GM18873 (cell line): ENCODE results near the gene ZSWIM4.

ENCODE experiments used
- ATAC-seq: cut with Tn5 transposase; IDR thresholded peaks from one replicate; pipeline ENCODE4 v1.9.1; 2021; ENCODE audit warnings: mild to moderate bottlenecking, moderate library complexity, moderate number of reproducible peaks; ENCODE audit not compliant: unreplicated experiment, low FRiP score

The ZSWIM4 gene

DNA sequence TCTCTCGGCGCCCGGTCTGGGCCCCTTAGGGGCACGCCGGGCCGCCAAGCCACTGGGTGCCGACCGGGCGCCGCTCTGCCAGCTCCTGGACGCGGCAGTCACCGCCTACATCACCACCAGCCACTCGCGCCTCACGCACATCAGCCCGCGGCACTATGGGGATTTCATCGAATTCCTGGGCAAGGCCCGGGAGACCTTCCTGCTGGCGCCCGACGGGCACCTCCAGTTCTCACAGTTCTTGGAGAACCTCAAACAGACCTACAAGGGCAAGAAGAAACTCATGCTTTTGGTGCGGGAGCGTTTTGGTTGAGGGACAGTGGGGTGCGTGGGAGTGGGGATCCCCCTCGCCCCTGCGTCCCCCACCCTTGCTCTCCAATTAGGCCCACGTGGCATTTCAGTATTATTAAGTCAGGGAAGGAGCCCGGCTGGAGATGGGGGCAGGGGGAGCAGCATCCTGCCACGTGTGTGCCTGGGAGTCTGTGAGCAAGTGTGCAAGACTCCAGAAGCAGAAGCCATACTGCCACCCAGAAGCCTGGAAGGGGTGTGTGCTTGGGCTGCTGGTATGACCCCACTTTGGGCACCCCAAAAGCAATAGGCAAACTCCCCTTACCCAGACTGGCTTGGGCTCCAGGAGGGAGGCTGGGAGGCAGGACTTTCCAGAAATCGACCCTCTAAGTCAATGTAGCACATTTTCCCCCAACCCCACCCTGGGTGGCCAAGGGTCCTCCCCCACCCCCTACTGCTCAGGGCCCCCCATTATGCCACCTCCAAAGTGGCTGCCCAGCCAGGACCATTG, 35.7 kb downstream of the ZSWIM4 start:
- no peak for ATAC-seq

DNA sequence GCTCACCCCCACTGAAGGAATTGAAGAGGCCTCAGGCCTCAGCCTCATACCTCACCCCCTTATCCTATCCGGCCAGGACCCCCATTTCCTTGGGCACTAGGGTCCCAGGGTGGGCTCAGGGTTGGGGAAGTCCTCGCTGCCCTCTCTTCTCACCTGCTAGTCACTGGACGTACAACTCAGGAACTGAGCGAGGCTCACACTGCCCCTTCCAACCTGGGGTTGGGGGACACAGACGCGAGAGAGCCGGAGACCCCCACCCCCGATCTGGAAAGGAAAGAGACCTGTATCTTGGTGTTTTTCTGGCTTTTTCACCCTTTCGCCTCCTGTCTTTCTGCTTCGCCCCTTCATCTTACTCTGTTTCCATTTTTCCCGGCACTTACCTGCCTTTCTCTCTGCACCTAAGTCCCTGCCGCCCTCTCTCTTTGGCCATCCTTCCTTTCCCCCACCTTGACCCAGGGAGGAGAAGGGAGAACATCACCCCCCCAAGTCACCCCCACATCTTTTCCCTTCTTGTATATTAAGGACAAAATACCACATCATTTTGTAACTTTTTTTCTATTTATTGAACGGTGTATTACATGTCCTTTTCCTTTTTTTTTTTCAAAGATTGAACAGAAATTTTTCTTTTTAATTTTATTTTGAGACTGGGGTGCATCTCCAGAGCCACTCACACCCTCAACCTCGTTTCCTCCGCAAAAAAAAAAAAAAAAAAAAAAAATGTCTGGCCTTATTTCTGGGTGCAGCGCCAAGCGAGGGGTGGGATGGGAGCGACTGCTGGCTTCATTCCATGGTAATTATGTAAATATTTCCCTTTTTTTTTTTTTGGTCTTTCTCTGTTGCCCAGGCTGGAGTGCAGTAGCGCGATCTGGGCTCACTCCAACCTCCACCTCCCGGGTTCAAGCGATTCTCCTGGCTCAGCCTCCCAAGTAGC, 36.6 kb downstream of the ZSWIM4 start:
- no peak for ATAC-seq

DNA sequence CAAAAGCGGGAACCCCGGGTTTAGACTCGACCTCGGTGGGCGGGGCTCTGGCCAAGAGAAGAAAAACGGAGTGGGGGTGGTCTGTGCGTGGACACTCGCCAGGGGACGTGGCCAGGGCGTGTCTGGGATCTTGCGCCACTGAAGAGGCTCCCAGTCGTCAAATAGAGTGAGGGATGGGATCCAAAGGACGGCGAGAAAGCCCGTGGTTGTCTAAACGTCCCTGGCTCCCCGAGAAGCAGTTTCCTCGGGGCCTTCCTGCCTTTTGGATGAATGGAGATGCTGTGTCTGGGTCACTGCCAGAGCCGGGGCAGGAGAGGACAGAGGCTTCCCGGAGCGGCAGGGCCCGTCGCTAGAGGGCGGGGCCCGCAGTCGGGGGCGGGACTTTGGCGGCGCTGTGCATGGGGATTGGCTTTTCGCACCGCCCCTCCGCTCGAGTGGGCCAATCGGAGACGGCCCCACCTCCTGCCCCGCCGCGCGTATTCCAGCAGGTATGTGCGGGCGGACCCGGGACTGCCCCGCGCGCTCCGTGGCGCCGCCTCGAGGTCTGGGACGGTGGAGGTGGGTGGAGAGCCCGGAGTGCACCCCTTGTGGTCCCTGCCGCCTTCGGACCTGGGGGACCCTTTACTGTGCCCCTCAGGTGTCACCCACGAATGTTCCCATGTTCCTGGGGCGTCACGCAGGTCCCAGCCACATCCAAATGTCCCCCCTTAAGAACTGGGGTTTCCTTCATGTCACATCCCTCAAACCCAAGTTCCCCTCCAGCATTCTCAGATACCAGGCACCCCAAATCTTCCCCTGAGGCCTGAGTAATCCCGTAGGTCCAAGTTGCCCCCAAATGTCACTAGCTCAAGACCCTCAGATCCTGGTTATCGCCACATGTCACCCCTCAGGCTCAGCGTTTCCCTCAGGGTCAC, 38.3 kb downstream of the ZSWIM4 start:
- ATAC-seq: peak; percentile 63

DNA sequence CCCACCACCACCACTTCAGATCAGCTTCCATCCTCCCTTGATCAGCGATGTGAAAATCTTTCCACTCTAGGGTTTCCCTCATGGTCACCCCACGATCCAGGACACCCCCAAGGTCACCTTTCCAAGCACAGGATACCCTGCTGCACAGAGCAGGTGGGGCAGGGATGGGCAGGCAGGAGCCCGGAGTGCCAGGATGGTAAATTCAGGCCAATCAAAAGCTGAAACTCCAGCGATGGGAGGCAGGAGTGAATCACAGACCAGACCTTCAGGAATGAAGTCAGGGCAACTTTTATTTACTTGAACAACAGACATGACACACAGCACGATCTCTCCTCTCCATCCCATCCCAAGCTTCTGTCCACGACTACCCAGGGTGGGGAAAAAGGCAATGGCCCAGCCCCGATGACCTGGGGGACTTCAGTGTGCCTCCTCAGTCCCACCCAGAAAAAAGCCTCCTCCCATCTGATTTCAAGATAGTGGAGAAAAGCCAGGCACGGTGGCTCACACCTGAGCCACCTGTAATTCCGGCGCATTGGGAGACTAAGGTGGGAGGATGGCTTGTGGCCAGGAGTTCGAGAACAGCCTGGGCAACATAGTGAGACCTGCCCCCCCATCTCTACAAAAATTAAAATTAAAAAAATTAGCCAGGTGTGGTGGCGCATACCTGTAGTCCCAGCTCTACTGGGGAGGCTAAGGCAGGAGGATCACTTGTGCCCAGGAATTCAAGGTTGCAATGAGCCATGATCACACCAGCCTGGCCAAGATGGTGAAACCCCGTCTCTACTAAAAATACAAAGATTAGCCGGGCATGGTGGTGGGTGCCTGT, 39.2 kb downstream of the ZSWIM4 start:
- ATAC-seq: no peak

DNA sequence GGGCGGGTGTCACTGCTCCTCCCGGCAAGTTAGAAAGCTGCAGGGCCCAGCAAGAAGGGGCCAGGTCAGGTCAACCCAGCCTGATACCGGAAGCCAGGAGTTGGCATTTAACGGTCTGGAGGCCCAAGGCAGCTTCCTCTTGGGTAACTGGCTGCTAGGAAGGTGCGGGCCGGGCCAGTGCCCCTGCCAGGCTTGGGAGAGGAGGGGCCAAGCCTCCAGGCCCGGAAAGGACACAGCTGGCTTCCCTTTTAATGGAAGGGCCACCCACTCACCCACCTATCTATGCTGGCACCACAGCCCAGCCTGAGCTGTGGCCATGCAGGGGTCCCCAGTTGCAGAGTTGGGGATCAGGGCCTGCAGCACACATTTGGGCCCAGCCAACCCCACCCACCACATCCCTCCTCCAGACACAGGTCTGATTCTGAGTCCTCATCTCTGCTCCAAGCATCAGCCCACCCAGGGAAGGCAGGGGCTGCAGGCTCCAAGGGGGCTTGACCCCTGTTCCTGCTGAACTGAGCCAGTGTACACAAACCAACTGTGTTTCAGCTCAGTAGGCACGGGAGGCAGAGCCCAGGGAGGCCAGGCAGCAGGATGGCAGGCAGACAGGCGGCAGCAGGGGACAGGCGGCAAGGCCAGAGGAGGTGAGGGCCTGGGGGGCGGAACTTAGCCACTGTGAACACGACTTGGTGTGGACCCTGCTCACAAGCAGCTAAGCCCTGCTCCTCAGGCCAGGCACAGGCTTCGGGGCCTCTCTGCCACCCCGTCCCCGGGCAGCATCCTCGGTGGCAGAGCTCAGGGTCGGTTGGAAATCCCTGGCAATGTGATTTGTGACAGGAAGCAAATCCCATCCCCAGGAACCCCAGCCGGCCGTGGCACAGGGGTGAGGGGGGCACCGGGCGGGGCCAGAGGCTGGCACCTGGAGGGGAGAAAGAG, 40.8 kb downstream of the ZSWIM4 start:
- no peak for ATAC-seq

DNA sequence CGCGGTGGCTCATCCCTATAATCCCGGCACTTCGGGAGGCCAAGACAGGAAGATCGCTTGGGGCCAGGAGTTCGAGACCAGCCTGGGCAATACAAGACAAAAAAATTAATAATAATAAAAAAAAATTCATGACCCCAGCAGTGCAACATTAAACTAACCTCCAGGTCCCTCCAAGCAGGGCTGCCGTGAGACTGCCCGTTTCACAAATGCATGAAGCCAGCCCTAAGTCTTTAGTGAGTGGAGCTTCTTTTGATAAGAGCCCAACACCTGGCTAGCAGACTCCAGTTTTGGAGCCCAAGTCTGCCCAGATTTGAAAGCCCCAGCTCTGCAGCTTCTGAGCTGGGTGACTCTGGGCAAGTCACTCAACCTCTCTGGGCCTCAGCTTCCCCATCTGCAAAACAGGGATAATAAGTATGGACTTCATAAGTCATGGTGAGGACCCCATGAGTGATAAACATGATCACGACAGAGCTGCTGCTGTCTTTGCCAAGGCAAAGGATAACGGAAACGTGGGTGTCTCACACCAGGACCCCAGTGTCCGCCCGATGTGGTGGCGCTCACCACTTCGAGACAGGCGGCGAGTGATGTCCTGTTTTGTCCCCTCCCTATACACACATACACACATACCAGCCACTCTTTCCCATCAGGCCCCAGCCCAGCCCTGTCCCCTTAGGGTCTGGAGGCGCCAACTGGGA, 43.3 kb downstream of the ZSWIM4 start:
- ATAC-seq: no peak

DNA sequence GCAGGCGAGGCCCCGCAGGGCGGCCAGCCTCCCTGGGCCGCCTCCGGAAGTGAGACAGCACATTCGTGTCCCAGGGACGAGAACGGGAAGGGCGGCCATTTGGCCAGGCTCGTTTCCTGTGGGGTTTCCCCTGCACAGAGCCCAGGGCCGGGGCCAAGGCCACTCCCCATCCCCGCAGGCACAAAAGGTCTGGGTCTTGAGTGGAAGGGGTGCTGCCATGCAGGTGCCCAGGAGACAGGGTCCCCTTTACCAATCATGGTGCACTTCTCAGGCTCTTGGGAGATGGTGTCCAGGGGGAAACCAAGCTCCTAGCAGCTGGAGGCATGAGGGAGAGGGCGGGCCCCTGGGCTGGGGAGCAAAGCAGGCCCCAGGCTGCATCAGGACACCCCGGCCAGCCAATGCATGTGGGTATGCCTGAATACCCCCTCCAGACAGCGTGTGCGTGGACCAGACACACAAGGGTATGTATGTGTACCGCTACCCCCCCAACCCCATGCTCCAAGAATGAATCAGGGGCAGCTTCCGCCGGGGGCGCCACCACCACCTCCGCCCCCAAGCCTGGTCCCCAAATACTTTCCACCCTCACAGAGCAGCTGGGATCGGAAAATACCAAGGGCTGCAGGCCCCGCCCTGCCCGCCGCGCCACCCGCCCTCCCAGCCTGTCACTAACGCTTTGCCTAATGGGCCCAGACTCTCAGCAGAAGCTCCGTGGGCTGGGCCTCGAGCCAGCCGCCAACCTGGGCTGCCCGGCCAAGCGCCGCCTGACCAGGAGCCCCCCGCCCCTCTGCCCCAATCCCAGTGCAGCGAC, 44.1 kb downstream of the ZSWIM4 start:
- peak; percentile 35 for ATAC-seq

DNA sequence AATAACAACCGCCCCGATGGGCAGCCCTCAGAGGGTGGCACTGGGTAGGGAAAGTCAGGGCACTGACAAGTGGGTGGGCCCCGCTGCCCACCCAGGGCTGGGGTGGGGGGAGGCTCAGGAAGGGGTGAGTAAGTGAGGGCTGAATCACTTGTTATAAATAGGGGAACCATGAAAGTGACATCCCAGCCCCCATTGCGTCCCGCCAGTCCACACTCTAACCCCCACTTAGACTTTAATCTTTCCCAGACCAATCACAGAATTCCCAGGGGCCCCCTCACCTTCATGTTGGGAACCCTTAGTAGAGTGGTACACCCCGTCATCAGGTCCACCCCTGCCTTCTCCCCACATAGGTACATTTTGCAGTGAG, 44.7 kb downstream of the ZSWIM4 start:
- ATAC-seq: no peak

DNA sequence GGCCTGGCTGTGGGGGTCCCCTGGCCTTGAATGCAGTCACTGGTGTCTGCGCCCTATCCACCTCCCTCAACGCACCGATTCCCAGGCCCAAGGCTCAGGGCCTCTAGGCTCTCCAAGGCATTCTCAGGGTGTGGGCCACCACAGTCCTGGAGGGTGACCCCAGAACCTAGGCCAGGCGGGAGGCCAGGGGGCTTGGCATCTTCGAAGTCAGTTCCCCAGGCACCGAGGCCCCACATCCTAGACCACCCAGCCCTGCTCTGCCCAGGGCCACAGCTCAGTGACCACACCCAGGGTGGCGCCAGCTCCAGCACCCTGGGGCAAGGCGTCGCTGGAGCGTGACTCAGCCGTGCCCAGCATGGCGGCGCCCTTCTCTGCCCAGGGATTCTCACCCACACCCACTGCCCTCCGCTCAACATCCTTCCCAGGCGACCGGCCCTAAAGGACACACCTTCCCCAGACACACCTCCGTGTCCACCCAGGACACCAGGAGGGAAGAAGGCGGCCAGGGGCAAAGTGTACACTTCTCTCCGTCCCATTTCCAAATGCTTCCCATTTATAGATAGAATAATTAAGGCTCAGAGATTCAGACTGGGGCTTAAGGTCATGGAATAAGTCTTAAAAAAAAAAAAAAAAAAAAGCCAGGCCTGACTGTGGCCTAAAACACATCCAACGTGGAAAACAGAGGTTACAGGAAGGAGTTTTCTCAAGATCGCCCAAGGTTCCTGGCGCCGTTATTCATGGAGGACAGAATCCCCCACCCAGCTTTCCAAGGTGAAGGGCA, 45.3 kb downstream of the ZSWIM4 start:
- no peak for ATAC-seq

DNA sequence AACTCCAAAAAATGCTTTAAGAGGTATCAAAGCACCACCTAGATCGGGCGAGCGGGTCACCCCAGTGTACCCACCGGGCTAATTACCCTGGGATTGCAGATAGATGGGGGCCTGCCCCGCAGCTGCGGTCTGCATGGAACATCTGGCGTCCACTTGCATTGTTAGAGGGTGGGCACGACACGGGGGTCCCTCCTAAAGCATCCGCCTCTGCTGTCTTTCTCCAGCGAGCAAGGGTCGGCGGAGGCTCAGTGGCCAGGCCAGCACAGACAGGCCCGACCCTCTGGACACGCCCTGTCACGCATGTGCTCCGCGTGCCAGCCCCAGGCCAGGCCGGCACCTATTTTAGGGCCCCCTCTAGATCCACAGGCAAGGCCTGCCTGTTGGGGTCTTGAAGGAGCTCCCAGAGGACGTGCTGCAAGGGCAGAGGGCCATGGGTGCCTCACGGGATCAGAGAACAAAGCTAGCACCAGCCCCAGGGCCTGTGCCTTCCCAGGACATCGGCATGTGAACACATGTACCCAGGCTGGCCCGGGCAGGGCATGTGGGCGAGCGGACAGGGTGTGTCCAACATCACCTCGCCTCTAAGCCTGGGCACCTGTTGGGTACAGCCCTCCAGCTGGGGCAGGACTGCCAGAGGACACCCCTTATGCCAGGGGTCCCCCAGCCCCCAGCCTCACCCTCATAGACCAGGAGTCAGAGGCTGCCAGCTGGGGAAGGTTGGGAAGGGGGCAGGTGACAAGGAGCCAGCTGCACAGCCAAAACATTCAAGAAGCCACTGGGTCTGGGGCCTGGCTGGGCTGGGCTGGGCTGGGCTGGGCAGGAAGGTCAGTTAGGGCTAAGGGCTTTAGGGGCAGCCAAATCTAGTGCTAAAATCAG, 46.1 kb downstream of the ZSWIM4 start:
- no peak for ATAC-seq

DNA sequence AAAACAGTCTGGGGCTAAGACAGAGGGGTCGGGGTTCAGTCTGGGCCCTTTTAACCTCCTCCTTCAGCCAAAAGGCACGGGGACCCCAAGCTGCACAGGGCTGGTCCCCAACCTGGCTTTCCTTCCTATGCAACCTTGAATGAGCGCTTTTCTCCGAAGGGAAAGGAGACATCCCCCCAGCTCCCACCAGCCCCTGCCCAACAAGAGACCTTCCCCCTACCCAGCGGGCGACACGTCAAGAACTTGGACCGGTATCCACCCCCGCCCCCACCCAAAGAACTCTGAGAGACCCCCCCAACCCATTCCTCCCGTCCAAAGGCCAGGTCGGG, 46.7 kb downstream of the ZSWIM4 start:
- no peak for ATAC-seq

DNA sequence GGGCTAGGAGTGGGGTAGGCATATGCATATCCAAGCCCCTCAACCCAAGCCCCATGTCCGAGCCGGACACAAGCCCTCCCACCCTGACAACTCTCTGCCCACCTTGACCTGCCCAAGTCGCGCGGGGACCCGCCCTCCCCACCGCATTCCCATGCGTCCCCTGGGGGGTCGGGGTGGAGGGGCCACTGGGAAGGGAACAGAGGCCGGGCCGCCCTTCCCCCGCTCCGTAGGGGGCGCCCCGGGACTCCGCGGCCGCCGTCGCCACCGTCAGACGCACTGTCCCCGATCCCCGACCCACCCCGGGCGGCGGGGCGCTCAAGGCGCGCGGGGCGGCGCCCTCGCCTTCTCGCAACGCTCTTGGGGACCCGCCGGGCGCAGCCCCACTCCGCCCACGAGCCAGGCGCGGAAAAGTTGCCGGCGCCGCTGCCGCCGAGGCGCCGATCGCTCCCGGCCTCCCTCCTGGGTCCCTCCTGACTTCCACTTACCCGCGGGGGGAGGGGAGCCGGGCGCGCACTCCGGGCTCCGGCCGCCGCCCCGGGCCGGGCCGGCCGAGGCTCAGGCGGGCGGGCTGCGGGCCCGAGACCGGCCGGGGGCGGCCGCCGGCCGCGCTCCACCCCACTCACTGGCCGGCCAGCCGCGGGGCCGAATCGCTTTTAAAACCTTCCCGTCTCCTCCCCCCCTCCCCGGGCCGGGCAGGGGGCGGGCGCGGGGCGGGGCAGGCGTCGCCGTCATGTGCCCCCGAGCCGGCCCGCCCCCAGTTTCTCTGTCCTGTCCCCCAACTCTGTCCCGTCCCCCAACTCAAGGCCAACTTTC, 47.3 kb downstream of the ZSWIM4 start:
- no peak for ATAC-seq

DNA sequence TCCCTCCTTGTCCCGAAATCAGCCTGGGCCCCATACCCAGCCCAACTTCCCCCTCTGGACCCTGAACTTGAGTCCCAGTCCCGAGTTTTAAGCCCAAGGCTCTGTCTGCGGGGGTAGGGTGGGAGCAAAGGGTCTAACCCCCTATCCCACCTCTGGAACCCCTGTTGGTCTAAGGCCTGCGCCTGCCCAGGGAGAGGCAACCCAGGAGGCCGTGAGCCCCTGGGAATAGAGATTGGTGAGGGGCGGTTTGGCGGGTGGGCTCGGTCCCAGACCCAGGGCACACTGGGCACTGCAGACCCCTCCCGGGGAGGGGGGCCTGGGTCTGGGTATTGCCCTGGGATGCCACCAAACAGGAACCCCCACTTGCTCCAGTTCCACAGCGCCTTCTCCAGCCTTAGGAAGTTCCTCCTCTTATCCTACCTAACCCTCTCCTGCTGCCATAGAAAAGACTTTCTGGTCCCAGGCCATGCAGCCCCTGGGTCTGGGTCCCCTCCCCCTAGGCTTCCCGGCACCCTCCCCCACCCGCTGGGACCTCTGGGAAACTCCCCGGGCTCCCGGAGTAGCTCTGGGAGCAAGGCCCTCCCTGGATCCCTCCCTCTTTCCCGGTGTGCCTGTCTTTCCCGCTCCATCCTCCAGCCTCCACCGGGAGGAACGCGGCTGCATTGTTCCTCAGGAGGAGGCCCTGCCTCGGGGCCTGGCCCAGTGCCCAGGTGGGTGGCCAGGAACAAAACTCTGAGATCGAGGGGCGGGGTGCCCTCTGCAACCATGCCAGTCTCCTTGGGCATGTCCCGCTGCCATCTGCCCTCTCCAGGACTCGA, 48.1 kb downstream of the ZSWIM4 start:
- ATAC-seq: no peak

DNA sequence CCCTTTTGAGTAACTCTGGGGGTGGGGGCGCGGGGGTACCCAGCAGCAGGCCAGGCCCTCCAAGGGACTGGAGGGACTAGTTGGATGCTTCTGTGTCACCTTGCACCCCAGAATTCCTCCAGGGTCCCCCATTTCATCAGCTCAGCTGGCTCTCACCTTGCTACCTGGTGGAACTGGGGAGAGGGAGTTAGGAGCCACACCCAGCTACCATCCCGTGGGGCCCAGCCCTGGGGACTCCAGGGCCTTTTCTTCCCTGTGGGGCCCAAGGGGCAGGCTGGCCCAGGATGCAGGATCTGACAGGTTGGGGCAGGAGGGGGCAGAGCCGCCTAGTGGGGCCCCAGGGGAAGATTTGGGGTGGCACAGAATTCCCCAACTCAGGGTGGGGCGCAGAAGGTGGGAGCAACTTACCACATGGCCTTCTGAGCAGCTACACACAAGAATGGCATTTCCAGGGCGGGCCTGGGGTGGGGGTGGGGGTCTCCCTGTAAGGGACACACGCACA, 48.9 kb downstream of the ZSWIM4 start:
- ATAC-seq: no peak
